Panc1 (cell line): Measurements from ENCODE around the gene SBNO2. TPM values are rescaled to one million over a fixed set of nuclear protein-coding genes. Genes with fewer than 3 reads are reported as not detected.

Source experiments
- ATAC-seq: fragments of 200-7000 bp; cut with Tn5 transposase; 2 replicates; pipeline ENCODE4 v1.9.1; 2020; ENCODE audit warnings: mild to moderate bottlenecking, moderate library complexity
- BruUV-seq: library from RNA; stranded (reverse); fragments of 400-500 nt; replicated peaks from 2 replicates; lab custom pipeline; 2021; lab: Mats Ljungman, UMichigan
- CTCF ChIA-PET: fragments of 300-600 bp; sonication (Branson Sonifier 250); formaldehyde crosslinking; loops from one replicate; lab custom pipeline; 2022; ENCODE audit warnings: antibody characterized with exemption; lab: Charles Lee
- POLR2A ChIA-PET: fragments of 300-600 bp; sonication (Branson Sonifier 250); formaldehyde crosslinking; loops from one replicate; lab custom pipeline; 2022; ENCODE audit warnings: antibody characterized with exemption; lab: Charles Lee
- DNase-seq: peaks from one replicate; pipeline ENCODE4 v3.0.0-alpha.2; 2010; ENCODE audit warnings: low read depth, low spot score
- H3K27ac ChIP-seq: 2 replicates; pipeline ENCODE4 v1.5.1; 2011; ENCODE audit warnings: mild to moderate bottlenecking, low read length, inconsistent platforms
- H3K27me3 ChIP-seq: fragments of 200-500 bp; sonication (Bioruptor generic); 2 replicates; pipeline ENCODE4 v1.6.0; 2014; ENCODE audit warnings: low read length, inconsistent platforms; ENCODE audit not compliant: control insufficient read depth, insufficient read depth
- H3K36me3 ChIP-seq: fragments of 200-500 bp; sonication (Bioruptor generic); 2 replicates; pipeline ENCODE4 v1.5.1; 2014; ENCODE audit warnings: inconsistent platforms, mild to moderate bottlenecking, low read length, moderate library complexity; ENCODE audit not compliant: control insufficient read depth, insufficient read depth
- H3K4me1 ChIP-seq: 2 replicates; pipeline ENCODE4 v1.5.1; 2011; ENCODE audit warnings: inconsistent platforms, mild to moderate bottlenecking, low read length, moderate library complexity; ENCODE audit not compliant: control insufficient read depth, insufficient read depth
- H3K4me3 ChIP-seq, 2 experiments: 2 replicates each; pipeline ENCODE4 v1.5.1; 2011 to 2012; ENCODE audit warnings: low read depth in 2 of 2, low read length in 2 of 2, mild to moderate bottlenecking in 2 of 2, inconsistent platforms in 1 of 2, moderate library complexity in 1 of 2
- H3K9me3 ChIP-seq: fragments of 200-500 bp; sonication (Bioruptor generic); 2 replicates; pipeline ENCODE4 v1.5.1; 2014; ENCODE audit warnings: low read depth, mild to moderate bottlenecking, inconsistent platforms, low read length, moderate library complexity; ENCODE audit not compliant: control insufficient read depth, insufficient read depth
- CTCF ChIP-seq: fragments of 450-650 bp; IDR thresholded peaks from 2 replicates; pipeline ENCODE4 v1.5.1; 2017; ENCODE audit warnings: mild to moderate bottlenecking
- POLR2AphosphoS5 ChIP-seq: IDR thresholded peaks from 2 replicates; pipeline ENCODE4 v1.6.1; 2012; ENCODE audit warnings: mild to moderate bottlenecking, low read depth, low read length, moderate library complexity
- REST ChIP-seq, 2 experiments: IDR thresholded peaks; 2 replicates each; pipeline ENCODE4 v1.6.1; 2011 to 2012; ENCODE audit warnings: low read depth in 2 of 2, control low read depth in 1 of 2, low read length in 1 of 2, mild to moderate bottlenecking in 1 of 2, moderate library complexity in 1 of 2; ENCODE audit not compliant: insufficient read depth in 1 of 2
- SIN3A ChIP-seq: IDR thresholded peaks from 2 replicates; pipeline ENCODE4 v1.6.1; 2012; ENCODE audit warnings: low read depth, mild to moderate bottlenecking, low read length, moderate library complexity, borderline replicate concordance; ENCODE audit not compliant: insufficient read depth
- TCF7L2 ChIP-seq: IDR thresholded peaks from 2 replicates; pipeline ENCODE4 v1.6.1; 2011; ENCODE audit warnings: mild to moderate bottlenecking, low read depth, low read length, inconsistent platforms
- in situ Hi-C: cut with HindIII; loops from 2 replicates; pipeline ENCODE4 v1.10.0; 2016; ENCODE audit warnings: low sequenced_read_pairs, low pct_unique_long_range_greater_than_20kb
- intact Hi-C: fragments of 100-400 bp; cut with micrococcal nuclease; formaldehyde crosslinking; loops from one replicate; pipeline ENCODE4 v1.10.0; 2022; ENCODE audit not compliant: unreplicated experiment
- total RNA-seq: library from RNA; stranded (reverse); gene quantifications from one replicate; pipeline ENCODE4 v1.2.1, GENCODE V29; 2021; ENCODE audit not compliant: unreplicated experiment

The SBNO2 gene
- total RNA-seq, 1 experiment from 2014 or later: 101 TPM

- Histone ChIP-seq H3K9me3 (no peaks in the 10 kb centered on the region), H3K4me3 (no peak overlapping the region), H3K27ac (no peak overlapping the region), H3K4me1 (peaks cover 5% of the 10 kb centered on the region; the same call in 1 of the 2 replicates), H3K36me3 (no peaks in the 10 kb centered on the region; the same call in none of the 2 replicates), H3K27me3 (no peaks in the 10 kb centered on the region)
- in situ Hi-C loops (no loop called here), intact Hi-C loops (no loop called here)
- ATAC-seq (no peak), DNase-seq (no peak)
- POLR2A ChIA-PET: interaction anchor here (0.7 kb wide), 1 partner anchor 12 kb away, joined by 10 read pairs; no protein-coding TSS in a partner anchor
- CTCF ChIA-PET: no interaction called here
- TF ChIP-seq REST (IDR thresholded peaks at IDR 0.05; ENCODE audit: insufficient read depth in 1 of 2, low read depth in 2 of 2, low read length in 1 of 2) (no peak), SIN3A (no peak), CTCF (no peak), TCF7L2 (no peak), POLR2AphosphoS5 (no peak)
- no TSS peak for BruUV-seq
Observed at GRCh38 chr19:1090731-1091543, 83.1 kb downstream of the SBNO2 start.

- intact Hi-C loops: no loop called here
- in situ Hi-C loops: no loop called here
- ATAC-seq: no peak
- H3K36me3 ChIP-seq: no peaks in the 10 kb centered on the region; the same call in none of the 2 replicates
- no peaks in the 10 kb centered on the region for H3K9me3 ChIP-seq
- no peak overlapping the region for H3K4me3 ChIP-seq
- no peaks in the 10 kb centered on the region; the same call in 1 of the 2 replicates for H3K4me1 ChIP-seq
- TF ChIP-seq TCF7L2 (no peak), CTCF (no peak), REST (IDR thresholded peaks at IDR 0.05; ENCODE audit: insufficient read depth in 1 of 2, low read depth in 2 of 2, low read length in 1 of 2) (no peak), POLR2AphosphoS5 (no peak), SIN3A (no peak)
- BruUV-seq: no TSS peak
- CTCF ChIA-PET: interaction anchor here (0.7 kb wide), 1 partner anchor 101 kb away, joined by 3 read pairs; no protein-coding TSS in a partner anchor
- no peaks in the 10 kb centered on the region for H3K27me3 ChIP-seq
- DNase-seq: no peak
- POLR2A ChIA-PET: interaction anchor here (0.6 kb wide), 1 partner anchor 116 kb away, joined by 4 read pairs; the partner anchor contains the start of gene STK11
- H3K27ac ChIP-seq: no peak overlapping the region
Observed at GRCh38 chr19:1089891-1090290, 84.2 kb downstream of the SBNO2 start.
